Activated CD8-positive, alpha-beta memory T cell treated with anti-CD3 and anti-CD28 coated beads, Interleukin-2, amount 50 U/mL, for 24 hours (primary cell): ENCODE results near the gene CCDC188.

Source experiments
- DNase-seq: peaks from one replicate; pipeline ENCODE4 v3.0.0-alpha.2; 2020; ENCODE audit errors: extremely low read depth

CCDC188 gene

GRCh38 chr22:20184501-20185165 lies 33.8 kb upstream of the CCDC188 start:
- DNase-seq = no peak

DNA sequence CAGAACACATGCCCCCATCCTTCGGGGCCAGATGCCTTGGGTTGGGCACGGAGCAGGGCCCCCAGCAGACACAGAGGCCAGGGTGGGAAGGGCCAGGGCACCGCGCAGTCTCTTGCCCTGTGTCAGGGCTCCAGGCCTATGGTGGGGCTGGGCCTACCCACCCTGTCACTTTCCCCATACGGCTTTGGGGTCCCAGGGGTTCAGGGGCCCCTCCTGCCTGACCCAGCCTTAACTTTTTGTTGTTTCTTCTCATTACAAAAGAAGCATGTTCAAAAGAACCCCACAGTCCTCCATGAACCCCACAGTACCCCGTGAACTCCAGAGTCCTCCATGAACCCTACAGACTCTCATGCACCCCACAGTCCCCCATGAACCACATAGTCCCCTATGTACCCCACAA lies 33.0 kb upstream of the CCDC188 start:
- no peak for DNase-seq

- no peak for DNase-seq
Observed at GRCh38 chr22:20183101-20183500, 32.2 kb upstream of the CCDC188 start.

- no peak for DNase-seq
Observed at GRCh38 chr22:20182365-20182764, 31.5 kb upstream of the CCDC188 start.

- DNase-seq = no peak
Observed at GRCh38 chr22:20181884-20182236, 31.0 kb upstream of the CCDC188 start.

GRCh38 chr22:20181194-20181883 lies 30.5 kb upstream of the CCDC188 start:
- DNase-seq = no peak

DNA sequence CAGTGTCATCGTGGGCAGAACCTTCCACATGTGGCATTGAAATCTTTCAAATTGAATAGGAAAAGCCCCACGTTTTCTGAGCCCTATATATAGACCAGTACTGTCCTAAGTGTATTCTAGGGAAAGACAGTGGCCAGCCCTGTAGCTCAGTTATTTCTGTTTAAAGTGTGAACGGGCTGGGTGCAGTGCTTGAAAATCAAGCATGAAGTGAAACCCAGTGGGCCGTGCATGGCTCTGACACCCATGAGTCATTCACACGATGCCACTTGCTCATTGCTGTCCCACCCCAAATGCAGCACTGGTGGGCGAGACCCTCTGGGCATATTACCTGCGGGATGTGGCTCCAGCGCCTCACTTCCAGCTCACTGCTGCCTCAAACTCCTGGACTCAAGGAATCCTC lies 29.8 kb upstream of the CCDC188 start:
- DNase-seq = no peak

- no peak for DNase-seq
Observed at GRCh38 chr22:20180245-20180630, 29.4 kb upstream of the CCDC188 start.

- DNase-seq = no peak
Observed at GRCh38 chr22:20179455-20180244, 28.8 kb upstream of the CCDC188 start.

- no peak for DNase-seq
Observed at GRCh38 chr22:20178915-20179227, 28.0 kb upstream of the CCDC188 start.

- no peak for DNase-seq
Observed at GRCh38 chr22:20178075-20178914, 27.4 kb upstream of the CCDC188 start.

GRCh38 chr22:20177217-20177911 lies 26.5 kb upstream of the CCDC188 start:
- DNase-seq = no peak

GRCh38 chr22:20176421-20177085 lies 25.7 kb upstream of the CCDC188 start:
- DNase-seq = no peak

DNA sequence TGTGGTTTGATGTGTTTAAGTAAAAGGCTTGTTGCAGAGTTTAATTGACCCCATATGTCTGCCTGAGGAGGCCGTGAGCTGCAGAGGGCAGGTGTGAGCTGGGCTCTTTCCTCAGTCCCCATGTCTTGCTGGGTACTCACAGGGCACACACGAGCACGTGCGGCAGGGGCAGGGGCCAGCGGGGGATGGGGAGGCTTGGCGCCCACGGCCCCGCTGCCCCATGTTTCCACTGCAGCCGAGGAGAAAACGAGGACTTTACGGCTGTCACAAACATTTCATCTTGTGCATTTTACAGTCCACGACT lies 24.7 kb upstream of the CCDC188 start:
- no peak for DNase-seq

GRCh38 chr22:20174785-20175596 lies 24.1 kb upstream of the CCDC188 start:
- no peak for DNase-seq

DNA sequence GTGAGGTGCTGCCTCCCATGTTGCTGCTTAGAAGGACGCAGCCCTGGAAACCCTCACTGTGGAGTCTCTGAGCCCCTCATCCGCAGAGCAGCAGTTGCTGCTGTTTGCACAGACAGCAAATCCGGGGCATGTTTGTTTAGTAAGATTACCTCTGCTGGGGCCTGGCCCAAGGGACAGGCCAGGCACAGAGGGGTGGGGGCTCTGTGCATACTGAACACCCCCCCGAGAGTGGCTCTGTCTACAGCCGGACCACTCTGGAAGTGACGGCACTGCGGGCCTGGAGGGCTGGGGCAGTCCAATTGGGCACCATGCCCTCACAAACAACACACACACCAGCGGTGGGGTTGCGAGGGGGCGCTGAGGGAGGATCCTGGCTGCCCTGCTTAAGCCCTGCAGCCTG lies 22.9 kb upstream of the CCDC188 start:
- no peak for DNase-seq

DNA sequence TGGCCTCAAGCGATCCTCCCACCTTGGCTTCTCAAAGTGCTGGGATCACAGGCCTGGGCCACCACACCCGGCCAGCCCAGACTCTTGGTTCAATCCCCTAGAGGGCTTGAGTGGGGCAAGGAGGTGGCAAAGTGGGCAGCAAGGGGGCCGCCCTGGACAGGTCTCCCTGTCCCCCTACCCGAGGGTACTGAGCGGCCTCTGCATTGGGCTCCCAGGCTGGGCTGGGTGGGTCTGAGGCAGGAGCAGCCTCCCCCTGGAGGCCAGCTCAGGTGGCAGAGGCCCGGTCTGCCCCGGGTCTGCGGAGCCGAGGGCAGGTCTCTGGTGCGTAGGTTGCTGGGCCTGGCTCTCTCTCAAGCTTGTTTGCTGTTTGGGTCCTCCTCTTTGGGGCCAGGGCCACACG lies 22.4 kb upstream of the CCDC188 start:
- no peak for DNase-seq

- DNase-seq = no peak
Observed at GRCh38 chr22:20172141-20172613, 21.3 kb upstream of the CCDC188 start.

GRCh38 chr22:20171288-20172140 lies 20.7 kb upstream of the CCDC188 start:
- DNase-seq = no peak
